OCI-LY1 (cell line): Measurements from ENCODE around the gene EPHB2.

Experiments used
- H2AFZ ChIP-seq: fragments of 200-600 bp; sonication (generic), shearing (Covaris generic); 2 replicates; pipeline ENCODE4 v1.6.0; 2014; ENCODE audit warnings: antibody characterized with exemption, mild to moderate bottlenecking, low read length
- H3F3A ChIP-seq: fragments of 200-600 bp; sonication (generic), shearing (Covaris generic); 2 replicates; pipeline ENCODE4 v1.6.0; 2014; ENCODE audit warnings: mild to moderate bottlenecking, antibody characterized with exemption, low read length, moderate library complexity; ENCODE audit not compliant: insufficient read depth
- H3K27ac ChIP-seq: fragments of 200-600 bp; sonication (generic); 2 replicates; pipeline ENCODE4 v1.5.1; 2014; ENCODE audit warnings: low read length, mixed run types, mild to moderate bottlenecking, low read depth; ENCODE audit not compliant: poor library complexity, severe bottlenecking
- H3K27me3 ChIP-seq: fragments of 200-600 bp; sonication (generic); 2 replicates; pipeline ENCODE4 v1.6.0; 2014; ENCODE audit warnings: antibody characterized with exemption, mild to moderate bottlenecking, low read length, moderate library complexity; ENCODE audit not compliant: insufficient read depth
- H3K36me3 ChIP-seq: fragments of 200-600 bp; sonication (generic); 2 replicates; pipeline ENCODE4 v1.6.1; 2014; ENCODE audit warnings: mild to moderate bottlenecking, antibody characterized with exemption, low read length, moderate library complexity, mixed read lengths; ENCODE audit not compliant: insufficient read depth
- H3K4me1 ChIP-seq: fragments of 200-600 bp; sonication (generic); 2 replicates; pipeline ENCODE4 v1.5.1; 2014; ENCODE audit warnings: mild to moderate bottlenecking, low read length, moderate library complexity; ENCODE audit not compliant: insufficient read depth, severe bottlenecking
- H3K4me2 ChIP-seq: fragments of 200-600 bp; sonication (generic), shearing (Covaris generic); 2 replicates; pipeline ENCODE4 v1.6.1; 2014; ENCODE audit warnings: low read length
- H3K4me3 ChIP-seq: fragments of 200-600 bp; sonication (generic); 2 replicates; pipeline ENCODE4 v1.5.1; 2014; ENCODE audit warnings: low read length, low read depth, mild to moderate bottlenecking, mixed read lengths; ENCODE audit not compliant: poor library complexity, severe bottlenecking
- H3K79me2 ChIP-seq: fragments of 200-600 bp; shearing (Covaris generic); 2 replicates; pipeline ENCODE4 v1.6.1; 2016; ENCODE audit warnings: mixed run types, low read length, mixed read lengths; ENCODE audit not compliant: insufficient read depth
- H3K9ac ChIP-seq: fragments of 200-600 bp; sonication (generic), shearing (Covaris generic); 2 replicates; pipeline ENCODE4 v1.6.1; 2014; ENCODE audit warnings: mild to moderate bottlenecking, low read length, mixed read lengths
- H3K9me2 ChIP-seq: fragments of 200-600 bp; sonication (generic), shearing (Covaris generic); 2 replicates; pipeline ENCODE4 v1.6.1; 2014; ENCODE audit warnings: low read depth, mild to moderate bottlenecking, low read length, mixed read lengths
- H3K9me3 ChIP-seq: fragments of 200-600 bp; shearing (Covaris generic); 2 replicates; pipeline ENCODE4 v1.6.1; 2014; ENCODE audit warnings: low read length, mixed read lengths
- H4K20me1 ChIP-seq: fragments of 200-600 bp; sonication (generic), shearing (Covaris generic); 2 replicates; pipeline ENCODE4 v1.6.0; 2016; ENCODE audit warnings: mild to moderate bottlenecking, low read length; ENCODE audit not compliant: insufficient read depth
- CTCF ChIP-seq: fragments of 200-600 bp; sonication (generic), shearing (Covaris generic); IDR thresholded peaks from 2 replicates; pipeline ENCODE4 v1.5.1; 2017; ENCODE audit warnings: mild to moderate bottlenecking, antibody characterized with exemption, low read length, moderate library complexity, mixed read lengths
- EZH2 ChIP-seq: fragments of 200-600 bp; sonication (generic), shearing (Covaris generic); IDR thresholded peaks from 2 replicates; pipeline ENCODE4 v1.8.0; 2017; ENCODE audit warnings: borderline replicate concordance, mixed run types, mild to moderate bottlenecking, antibody characterized with exemption, low read length, moderate library complexity, mixed read lengths

The EPHB2 gene

GRCh38 chr1:22786719-22787489, 76.3 kb downstream of the EPHB2 start:
- Histone ChIP-seq H3K4me1 (no peaks in the 10 kb centered on the region), H3K9me3 (no peaks in the 10 kb centered on the region), H3K79me2 (no peaks in the 10 kb centered on the region), H3K27me3 (no peaks in the 10 kb centered on the region), H3K9ac (no peak overlapping the region), H2AFZ (no peak overlapping the region), H3K4me2 (no peak overlapping the region), H4K20me1 (no peaks in the 10 kb centered on the region), H3K27ac (no peak overlapping the region), H3K4me3 (no peak overlapping the region), H3F3A (no peaks in the 10 kb centered on the region), H3K9me2 (no peaks in the 10 kb centered on the region), H3K36me3 (no peaks in the 10 kb centered on the region)
- no peak for TF ChIP-seq CTCF
- TF ChIP-seq EZH2, result no peak

GRCh38 chr1:22787636-22788035, 77.0 kb downstream of the EPHB2 start:
- no peaks in the 10 kb centered on the region for H3F3A ChIP-seq
- no peaks in the 10 kb centered on the region for H3K27me3 ChIP-seq
- no peak overlapping the region for H3K4me3 ChIP-seq

GRCh38 chr1:22788254-22788661, 77.6 kb downstream of the EPHB2 start:
- H3K9ac ChIP-seq, result no peak overlapping the region
- H3K4me3 ChIP-seq, result no peak overlapping the region
- TF ChIP-seq EZH2 (no peak), CTCF (no peak)
- no peaks in the 10 kb centered on the region for H3K9me2 ChIP-seq
- no peak overlapping the region for H2AFZ ChIP-seq
- H3K9me3 ChIP-seq, result no peaks in the 10 kb centered on the region
- no peaks in the 10 kb centered on the region for H3F3A ChIP-seq
- H4K20me1 ChIP-seq, result no peaks in the 10 kb centered on the region
- no peak overlapping the region for H3K27ac ChIP-seq
- no peaks in the 10 kb centered on the region for H3K36me3 ChIP-seq
- no peaks in the 10 kb centered on the region for H3K4me1 ChIP-seq
- H3K4me2 ChIP-seq, result no peak overlapping the region
- no peaks in the 10 kb centered on the region for H3K79me2 ChIP-seq
- H3K27me3 ChIP-seq, result no peaks in the 10 kb centered on the region

More at GRCh38 chr1:22787636-22788035, 77.0 kb downstream of the EPHB2 start:
- no peak overlapping the region for H3K4me2 ChIP-seq
- H3K9me3 ChIP-seq, result no peaks in the 10 kb centered on the region
- no peaks in the 10 kb centered on the region for H3K36me3 ChIP-seq
- no peak overlapping the region for H3K27ac ChIP-seq
- H3K79me2 ChIP-seq, result no peaks in the 10 kb centered on the region
- no peak overlapping the region for H2AFZ ChIP-seq
- no peak overlapping the region for H3K9ac ChIP-seq
- TF ChIP-seq CTCF, result no peak
- no peak for TF ChIP-seq EZH2
- H4K20me1 ChIP-seq, result no peaks in the 10 kb centered on the region
- no peaks in the 10 kb centered on the region for H3K9me2 ChIP-seq
- H3K4me1 ChIP-seq, result no peaks in the 10 kb centered on the region
